GM23338 (cell line): Measurements from ENCODE around the gene ATG4B. TPM values are rescaled to one million over a fixed set of nuclear protein-coding genes. Genes with fewer than 3 reads are reported as not detected.

Source experiments
- ATAC-seq: fragments of 200-7000 bp; cut with Tn5 transposase; 3 replicates; pipeline ENCODE4 v1.9.1; 2020
- DNase-seq: peaks from one replicate; pipeline ENCODE4 v3.0.0-alpha.2; 2015; ENCODE audit warnings: low spot score
- H2AFZ ChIP-seq: fragments of 200-600 bp; sonication (generic); 2 replicates; pipeline ENCODE4 v1.8.0; 2016; ENCODE audit warnings: antibody characterized with exemption, mild to moderate bottlenecking, moderate library complexity
- H3F3A ChIP-seq: fragments of 200-600 bp; sonication (generic); replicated peaks from 2 replicates; pipeline ENCODE4 v1.8.0; 2017; ENCODE audit warnings: antibody characterized with exemption, mixed run types, low read depth
- H3K27ac ChIP-seq: fragments of 200-600 bp; sonication (generic); 2 replicates; pipeline ENCODE4 v1.6.1; 2016; ENCODE audit warnings: low read depth
- H3K27me3 ChIP-seq: fragments of 200-600 bp; sonication (generic); 2 replicates; pipeline ENCODE4 v1.8.0; 2016; ENCODE audit warnings: mild to moderate bottlenecking, mixed run types, moderate library complexity; ENCODE audit not compliant: insufficient read depth
- H3K36me3 ChIP-seq: fragments of 200-600 bp; sonication (generic); 2 replicates; pipeline ENCODE4 v1.8.0; 2016; ENCODE audit warnings: mild to moderate bottlenecking; ENCODE audit not compliant: insufficient read depth
- H3K4me1 ChIP-seq: fragments of 200-600 bp; sonication (generic); 2 replicates; pipeline ENCODE4 v1.8.0; 2016; ENCODE audit warnings: mild to moderate bottlenecking, moderate library complexity; ENCODE audit not compliant: insufficient read depth
- H3K4me2 ChIP-seq: fragments of 200-600 bp; sonication (generic); 2 replicates; pipeline ENCODE4 v1.7.1; 2017; ENCODE audit warnings: mixed run types
- H3K4me3 ChIP-seq: fragments of 200-600 bp; sonication (generic); 2 replicates; pipeline ENCODE4 v1.6.1; 2016; ENCODE audit warnings: mixed run types
- H3K79me2 ChIP-seq: fragments of 200-600 bp; sonication (generic); replicated peaks from 2 replicates; pipeline ENCODE4 v1.8.0; 2017; ENCODE audit warnings: mild to moderate bottlenecking; ENCODE audit not compliant: insufficient read depth
- H3K9me2 ChIP-seq: fragments of 200-600 bp; sonication (generic); 2 replicates; pipeline ENCODE4 v1.8.0; 2017; ENCODE audit not compliant: insufficient read depth
- H4K20me1 ChIP-seq: fragments of 200-600 bp; sonication (generic); replicated peaks from 2 replicates; pipeline ENCODE4 v1.8.0; 2017; ENCODE audit warnings: mild to moderate bottlenecking; ENCODE audit not compliant: insufficient read depth
- H3K27ac Mint-ChIP-seq: 2 replicates; pipeline ENCODE4 v1.8.0; 2020; ENCODE audit warnings: inconsistent platforms, mild to moderate bottlenecking, moderate library complexity, mixed read lengths
- H3K27me3 Mint-ChIP-seq: 3 replicates; pipeline ENCODE4 v1.8.0; 2022; ENCODE audit warnings: low read depth, mild to moderate bottlenecking, moderate library complexity, mixed read lengths, inconsistent platforms; ENCODE audit not compliant: insufficient read depth, poor library complexity
- H3K36me3 Mint-ChIP-seq: 3 replicates; pipeline ENCODE4 v1.8.0; 2021; ENCODE audit warnings: low read depth, mild to moderate bottlenecking, inconsistent platforms, moderate library complexity, mixed read lengths
- H3K4me1 Mint-ChIP-seq: 3 replicates; pipeline ENCODE4 v1.8.0; 2020; ENCODE audit warnings: mild to moderate bottlenecking, inconsistent platforms, mixed read lengths
- H3K4me3 Mint-ChIP-seq: 3 replicates; pipeline ENCODE4 v1.8.0; 2021; ENCODE audit warnings: moderate library complexity, mild to moderate bottlenecking, inconsistent platforms, mixed read lengths
- H3K9me3 Mint-ChIP-seq: 3 replicates; pipeline ENCODE4 v1.8.0; 2020; ENCODE audit warnings: moderate library complexity, mild to moderate bottlenecking, inconsistent platforms, mixed read lengths
- CREB1 ChIP-seq: fragments of 250-450 bp; sonication (Bioruptor Pico); IDR thresholded peaks from 2 replicates; pipeline ENCODE4 v1.5.0; 2020; ENCODE audit warnings: low read depth, mild to moderate bottlenecking, moderate library complexity
- JUNB ChIP-seq: IDR thresholded peaks from one replicate; pipeline ENCODE4 v1.6.1; 2016; ENCODE audit warnings: antibody characterized with exemption; ENCODE audit not compliant: unreplicated experiment
- NANOG ChIP-seq: IDR thresholded peaks from 2 replicates; pipeline ENCODE4 v1.6.1; 2016; ENCODE audit warnings: antibody characterized with exemption, borderline replicate concordance
- ZNF331 ChIP-seq: fragments of 250-450 bp; sonication (Bioruptor Pico); IDR thresholded peaks from 2 replicates; pipeline ENCODE4 v1.5.0; 2020; ENCODE audit warnings: low read depth, mild to moderate bottlenecking, moderate library complexity
- polyA plus RNA-seq: library from polyadenylated mRNA; unstranded; fragments of >200 nt; fragmentation: Nextera tagmentation; extraction: Ambion mirVana; gene quantifications from 2 replicates; pipeline ENCODE4 v1.2.1, GENCODE V29; 2016
- total RNA-seq: library from RNA; depleted of rRNA; stranded (reverse); fragments of >200 nt; shearing (Covaris generic); gene quantifications from 2 replicates; pipeline ENCODE4 v1.2.3, GENCODE V29; 2014
- TF ChIP-seq, protein P1 (sequence below), 2 experiments: fragments of 200-600 bp in 1 of 2; sonication (generic) in 1 of 2; conservative IDR thresholded peaks; 2 replicates each; pipeline versions ENCODE4 v1.5.1 to v1.6.1; 2016 to 2017; ENCODE audit warnings: antibody characterized with exemption in 2 of 2, low read depth in 2 of 2, mild to moderate bottlenecking in 2 of 2, moderate library complexity in 1 of 2
- TF ChIP-seq, protein P2 (sequence below): IDR thresholded peaks from 2 replicates; pipeline ENCODE4 v1.6.1; 2016; ENCODE audit warnings: antibody characterized with exemption

Gene ATG4B
- total and polyA plus RNA-seq, 2 experiments from 2014 or later, result 102 to 104 TPM

DNA sequence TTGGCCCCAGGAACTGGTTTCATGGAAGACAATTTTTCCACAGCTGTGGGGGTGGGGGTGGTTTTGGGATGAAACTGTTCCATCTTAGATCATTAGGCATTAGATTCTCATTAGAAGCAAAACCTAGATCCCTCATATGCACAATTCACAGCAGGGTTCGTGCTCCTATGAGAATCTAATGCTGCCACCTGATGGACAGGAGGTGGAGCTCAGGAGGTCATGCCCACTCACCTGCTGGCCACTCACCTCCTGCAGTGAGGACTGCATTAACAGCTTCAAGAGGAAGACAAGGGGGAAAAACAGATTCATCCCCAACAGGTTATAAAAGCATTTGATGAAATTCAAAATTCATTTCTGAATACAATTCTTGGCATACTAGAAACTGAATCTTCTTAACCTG, 39.0 kb upstream of the ATG4B start:
- Mint-ChIP-seq H3K27ac (no peak overlapping the region), H3K36me3 (peaks cover 40% of the 10 kb centered on the region), H3K4me3 (no peak overlapping the region), H3K27me3 (peaks cover 6% of the 10 kb centered on the region), H3K9me3 (no peaks in the 10 kb centered on the region), H3K4me1 (no peaks in the 10 kb centered on the region; the same call in 2 of the 3 replicates)
- H3K4me1 ChIP-seq, result no peaks in the 10 kb centered on the region
- H3K4me2 ChIP-seq, result no peak overlapping the region
- H3F3A ChIP-seq, result no peaks in the 10 kb centered on the region
- no peak for TF ChIP-seq ZNF331
- TF ChIP-seq, protein P1, sequence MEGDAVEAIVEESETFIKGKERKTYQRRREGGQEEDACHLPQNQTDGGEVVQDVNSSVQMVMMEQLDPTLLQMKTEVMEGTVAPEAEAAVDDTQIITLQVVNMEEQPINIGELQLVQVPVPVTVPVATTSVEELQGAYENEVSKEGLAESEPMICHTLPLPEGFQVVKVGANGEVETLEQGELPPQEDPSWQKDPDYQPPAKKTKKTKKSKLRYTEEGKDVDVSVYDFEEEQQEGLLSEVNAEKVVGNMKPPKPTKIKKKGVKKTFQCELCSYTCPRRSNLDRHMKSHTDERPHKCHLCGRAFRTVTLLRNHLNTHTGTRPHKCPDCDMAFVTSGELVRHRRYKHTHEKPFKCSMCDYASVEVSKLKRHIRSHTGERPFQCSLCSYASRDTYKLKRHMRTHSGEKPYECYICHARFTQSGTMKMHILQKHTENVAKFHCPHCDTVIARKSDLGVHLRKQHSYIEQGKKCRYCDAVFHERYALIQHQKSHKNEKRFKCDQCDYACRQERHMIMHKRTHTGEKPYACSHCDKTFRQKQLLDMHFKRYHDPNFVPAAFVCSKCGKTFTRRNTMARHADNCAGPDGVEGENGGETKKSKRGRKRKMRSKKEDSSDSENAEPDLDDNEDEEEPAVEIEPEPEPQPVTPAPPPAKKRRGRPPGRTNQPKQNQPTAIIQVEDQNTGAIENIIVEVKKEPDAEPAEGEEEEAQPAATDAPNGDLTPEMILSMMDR (conservative IDR thresholded peaks at IDR 0.05; ENCODE audit: low read depth in 2 of 2), result peak; percentile 39 to 71
- TF ChIP-seq CREB1, result no peak
- H4K20me1 ChIP-seq, result no peaks in the 10 kb centered on the region; the same call in 1 of the 2 replicates
- peak; percentile 59 for DNase-seq
- no peaks in the 10 kb centered on the region for H3K9me2 ChIP-seq
- H3K79me2 ChIP-seq, result 0 out of 2 replicates have a peak, but pooled peaks cover 3% of the 10 kb centered on the region
- peaks cover 7% of the 10 kb centered on the region for H3K36me3 ChIP-seq
- H3K4me3 ChIP-seq, result no peak overlapping the region
- no peak; the same call in 2 of the 3 replicates for ATAC-seq
- H3K27me3 ChIP-seq, result no peaks in the 10 kb centered on the region
- H2AFZ ChIP-seq, result no peak overlapping the region
- H3K27ac ChIP-seq, result no peak overlapping the region

DNA sequence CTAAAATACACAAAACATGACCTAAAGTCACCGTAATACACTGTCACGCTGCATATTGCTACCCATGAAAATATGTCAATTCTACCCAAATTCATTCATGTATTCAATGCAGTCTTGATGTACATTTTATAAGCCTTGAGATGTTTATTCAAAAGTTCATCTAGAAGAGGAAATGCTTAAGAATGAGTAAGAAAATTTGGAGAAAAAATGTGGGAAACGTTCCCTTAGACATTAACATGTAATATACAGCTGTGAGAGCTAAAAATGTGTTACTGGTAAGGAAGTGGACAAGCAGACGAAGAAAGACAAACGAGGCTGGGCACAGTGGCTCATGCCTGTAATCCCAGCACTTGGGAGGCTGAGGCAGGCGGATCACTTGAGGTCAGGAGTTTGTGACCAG, 37.9 kb upstream of the ATG4B start:
- no peaks in the 10 kb centered on the region for H3K9me2 ChIP-seq
- H3K4me1 ChIP-seq, result no peaks in the 10 kb centered on the region
- no peaks in the 10 kb centered on the region for H3K9me3 Mint-ChIP-seq
- H3K27me3 Mint-ChIP-seq, result peaks cover 4% of the 10 kb centered on the region
- no peak overlapping the region for H3K27ac Mint-ChIP-seq
- H3K4me2 ChIP-seq, result no peak overlapping the region
- H3K4me3 ChIP-seq, result no peak overlapping the region
- no peak overlapping the region for H3K4me3 Mint-ChIP-seq
- H3K36me3 Mint-ChIP-seq, result peaks cover 43% of the 10 kb centered on the region
- no peak for ATAC-seq
- H2AFZ ChIP-seq, result no peak overlapping the region
- H3F3A ChIP-seq, result no peaks in the 10 kb centered on the region
- no peak for DNase-seq
- no peaks in the 10 kb centered on the region for H3K27me3 ChIP-seq
- TF ChIP-seq, protein P1 (conservative IDR thresholded peaks at IDR 0.05; ENCODE audit: low read depth in 2 of 2), result no peak
- TF ChIP-seq JUNB, result no peak
- no peak for TF ChIP-seq CREB1
- TF ChIP-seq, protein P2, sequence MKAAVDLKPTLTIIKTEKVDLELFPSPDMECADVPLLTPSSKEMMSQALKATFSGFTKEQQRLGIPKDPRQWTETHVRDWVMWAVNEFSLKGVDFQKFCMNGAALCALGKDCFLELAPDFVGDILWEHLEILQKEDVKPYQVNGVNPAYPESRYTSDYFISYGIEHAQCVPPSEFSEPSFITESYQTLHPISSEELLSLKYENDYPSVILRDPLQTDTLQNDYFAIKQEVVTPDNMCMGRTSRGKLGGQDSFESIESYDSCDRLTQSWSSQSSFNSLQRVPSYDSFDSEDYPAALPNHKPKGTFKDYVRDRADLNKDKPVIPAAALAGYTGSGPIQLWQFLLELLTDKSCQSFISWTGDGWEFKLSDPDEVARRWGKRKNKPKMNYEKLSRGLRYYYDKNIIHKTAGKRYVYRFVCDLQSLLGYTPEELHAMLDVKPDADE, result no peak
- no peak for TF ChIP-seq NANOG
- no peak overlapping the region for H3K27ac ChIP-seq
- no peaks in the 10 kb centered on the region; the same call in 1 of the 2 replicates for H4K20me1 ChIP-seq
- H3K79me2 ChIP-seq, result 0 out of 2 replicates have a peak, but pooled peaks cover 3% of the 10 kb centered on the region
- no peaks in the 10 kb centered on the region; the same call in 2 of the 3 replicates for H3K4me1 Mint-ChIP-seq
- peaks cover 7% of the 10 kb centered on the region for H3K36me3 ChIP-seq
